Thyroid gland (tissue), 4 donors: Measurements from ENCODE around the gene DLL1. TPM values are rescaled to one million over a fixed set of nuclear protein-coding genes. Genes with fewer than 3 reads are reported as not detected.

Experiments used
- DNase-seq, 2 donors: peaks; one replicate each; pipeline ENCODE4 v3.0.0-alpha.2; 2019
- H3K27ac ChIP-seq, 3 donors: fragments of 200-600 bp; sonication (generic); 1 replicate in 2 of 3; 2 replicates in 1 of 3; pipeline ENCODE4 v1.5.1; 2016 to 2019; ENCODE audit warnings: mild to moderate bottlenecking in 1 of 3, moderate library complexity in 1 of 3
- H3K27me3 ChIP-seq: fragments of 200-600 bp; sonication (generic); one replicate; pipeline ENCODE4 v1.5.1; 2019
- H3K36me3 ChIP-seq, 2 donors: fragments of 200-600 bp; sonication (generic); one replicate each; pipeline ENCODE4 v1.5.1; 2016 to 2019
- H3K4me1 ChIP-seq, 2 donors: fragments of 200-600 bp; sonication (generic); one replicate each; pipeline ENCODE4 v1.5.1; 2017 to 2019
- H3K4me3 ChIP-seq, 3 donors: fragments of 200-600 bp; sonication (generic); replicated peaks in 1 of 3; 1 replicate in 2 of 3; 2 replicates in 1 of 3; pipeline ENCODE4 v1.5.1; 2016; ENCODE audit warnings: mild to moderate bottlenecking in 1 of 3
- H3K9me3 ChIP-seq: fragments of 200-600 bp; sonication (generic); one replicate; pipeline ENCODE4 v1.5.1; 2017
- CTCF ChIP-seq, 6 experiments: fragments of 200-600 bp in 3 of 6; fragments of 450-650 bp in 3 of 6; sonication (generic) in 3 of 6; IDR thresholded peaks; one replicate each; pipeline ENCODE4 v1.5.1; 2016 to 2019; ENCODE audit warnings: antibody characterized with exemption in 6 of 6, mild to moderate bottlenecking in 2 of 6, inconsistent platforms in 1 of 6, moderate library complexity in 1 of 6
- POLR2A ChIP-seq, 2 donors: fragments of 450-650 bp; IDR thresholded peaks; one replicate each; pipeline ENCODE4 v1.6.1; 2017; ENCODE audit warnings: antibody characterized with exemption in 2 of 2, mild to moderate bottlenecking in 2 of 2, moderate library complexity in 1 of 2
- WGBS, 2 donors: methylation state at CpG; one replicate each; pipeline ENCODE4 v1.1.5; 2017; 5-methylcytosine and 5-hydroxymethylcytosine counted together
- intact Hi-C: fragments of 100-400 bp; cut with DNase I; formaldehyde crosslinking; loops from one replicate; pipeline ENCODE4 v1.15.1; 2023
- total RNA-seq, 4 donors: library from RNA; depleted of rRNA; stranded (reverse); fragments of >200 nt; gene quantifications; one replicate each; pipeline ENCODE4 v1.2.3, GENCODE V29; 2016

DLL1 gene
- total RNA-seq, 4 donors from 2014 or later: 6.6 to 14.9 (median 11.5) TPM

GRCh38 chr6:170316071-170316470 is 25.2 kb upstream of the DLL1 start:
- intact Hi-C loops: no loop called here
- 94 to 97% methylated on average over 4 of the region's 4 CpGs for WGBS, 2 donors
- TF ChIP-seq POLR2A (IDR thresholded peaks at IDR 0.05): no peak
- no peak for TF ChIP-seq CTCF (IDR thresholded peaks at IDR 0.05)

GRCh38 chr6:170314983-170315382 is 24.1 kb upstream of the DLL1 start:
- intact Hi-C loops: no loop called here
- no peak for DNase-seq
- H3K36me3 ChIP-seq: peaks cover 0 to 13% of the 10 kb centered on the region in 2 donors
- no peaks in the 10 kb centered on the region for H3K9me3 ChIP-seq
- peaks cover 3 to 10% of the 10 kb centered on the region in 2 donors for H3K4me1 ChIP-seq
- WGBS, 2 donors: 80 to 88% methylated on average over 5 of the region's 5 CpGs
- H3K27ac ChIP-seq: no peak overlapping the region
- no peak overlapping the region for H3K4me3 ChIP-seq
- no peaks in the 10 kb centered on the region for H3K27me3 ChIP-seq
- TF ChIP-seq CTCF (IDR thresholded peaks at IDR 0.05) (no peak), POLR2A (IDR thresholded peaks at IDR 0.05) (no peak)

More at GRCh38 chr6:170316071-170316470, 25.2 kb upstream of the DLL1 start:
- Histone ChIP-seq H3K4me3 (no peak overlapping the region), H3K9me3 (no peaks in the 10 kb centered on the region), H3K27me3 (no peaks in the 10 kb centered on the region), H3K4me1 (peaks cover 0 to 6% of the 10 kb centered on the region in 2 donors), H3K27ac (no peak overlapping the region), H3K36me3 (peaks cover 0 to 13% of the 10 kb centered on the region in 2 donors)
- DNase-seq: no peak

GRCh38 chr6:170313716-170314295 is 22.9 kb upstream of the DLL1 start:
- H3K4me3 ChIP-seq: no peak overlapping the region
- peaks cover 0 to 10% of the 10 kb centered on the region in 2 donors for H3K36me3 ChIP-seq
- no peak overlapping the region for H3K27ac ChIP-seq
- no peaks in the 10 kb centered on the region for H3K9me3 ChIP-seq
- DNase-seq: no peak
- intact Hi-C loops: no loop called here
- no peak for TF ChIP-seq POLR2A (IDR thresholded peaks at IDR 0.05)
- no peak for TF ChIP-seq CTCF (IDR thresholded peaks at IDR 0.05)
- H3K4me1 ChIP-seq: peaks cover 6 to 12% of the 10 kb centered on the region in 2 donors
- 93 to 96% methylated on average over 6 of the region's 6 CpGs for WGBS, 2 donors
- H3K27me3 ChIP-seq: no peaks in the 10 kb centered on the region

GRCh38 chr6:170312876-170313275 is 22.0 kb upstream of the DLL1 start:
- H3K9me3 ChIP-seq: no peaks in the 10 kb centered on the region
- peaks cover 0 to 4% of the 10 kb centered on the region in 2 donors for H3K36me3 ChIP-seq
- 89 to 100% methylated on average over 2 of the region's 2 CpGs for WGBS, 2 donors
- no peak overlapping the region for H3K4me3 ChIP-seq
- H3K27ac ChIP-seq: no peak overlapping the region
- peaks cover 16 to 20% of the 10 kb centered on the region in 2 donors for H3K4me1 ChIP-seq
- intact Hi-C loops: no loop called here
- TF ChIP-seq CTCF (IDR thresholded peaks at IDR 0.05) (no peak), POLR2A (IDR thresholded peaks at IDR 0.05) (no peak)
- no peak for DNase-seq
- no peaks in the 10 kb centered on the region for H3K27me3 ChIP-seq

- no peaks in the 10 kb centered on the region for H3K36me3 ChIP-seq
- no peaks in the 10 kb centered on the region for H3K9me3 ChIP-seq
- no peak for DNase-seq
- H3K27ac ChIP-seq: no peak overlapping the region
- H3K4me1 ChIP-seq: peaks cover 23 to 28% of the 10 kb centered on the region in 2 donors
- H3K4me3 ChIP-seq: no peak overlapping the region
- no peaks in the 10 kb centered on the region for H3K27me3 ChIP-seq
- intact Hi-C loops: no loop called here
- TF ChIP-seq POLR2A (IDR thresholded peaks at IDR 0.05) (no peak), CTCF (IDR thresholded peaks at IDR 0.05) (no peak)
- 91 to 93% methylated on average over 5 of the region's 5 CpGs for WGBS, 2 donors
Observed at GRCh38 chr6:170311696-170312095, 20.8 kb upstream of the DLL1 start.
